M059J (cell line): Measurements from ENCODE around the gene ABHD3. TPM values are rescaled to one million over a fixed set of nuclear protein-coding genes. Genes with fewer than 3 reads are reported as not detected.
A peak's percentile ranks its signal among the peaks of the same experiment; 100 is the strongest.
"Not testable (repeated sequence)": the region's sequence is repeated elsewhere in the genome, so short reads cannot be mapped to it uniquely, and the experiment has no call there.

Experiments
- DNase-seq: peaks from one replicate; pipeline ENCODE4 v3.0.0-alpha.2; 2012; ENCODE audit warnings: low read depth
- total RNA-seq: library from RNA; depleted of rRNA; stranded (reverse); fragments of >200 nt; shearing (Covaris generic); gene quantifications from 2 replicates; pipeline ENCODE4 v1.2.3, GENCODE V29; 2014; rRNA removed

Gene ABHD3
- total RNA-seq, 1 experiment from 2014 or later, result 45.6 TPM

DNA sequence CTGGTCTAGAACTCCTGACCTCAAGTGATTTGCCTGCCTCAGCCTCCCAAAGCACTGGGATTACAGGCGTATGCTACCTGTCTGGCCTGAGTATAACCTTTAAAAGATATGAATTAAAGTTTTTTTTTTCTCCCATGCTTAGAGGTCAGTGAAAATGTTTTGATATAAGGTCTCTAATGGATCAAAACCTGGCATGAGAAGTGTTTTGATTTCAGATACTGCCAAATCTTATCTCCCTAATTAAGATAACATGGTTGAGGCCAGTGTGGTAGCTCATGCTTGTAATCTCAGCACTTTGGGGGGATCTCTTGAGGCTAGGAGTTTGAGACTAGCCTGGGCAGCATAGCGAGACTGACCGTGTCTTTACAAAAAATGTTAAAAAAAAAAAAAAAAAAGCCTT, 51.2 kb downstream of the ABHD3 start:
- no peak for DNase-seq

DNA sequence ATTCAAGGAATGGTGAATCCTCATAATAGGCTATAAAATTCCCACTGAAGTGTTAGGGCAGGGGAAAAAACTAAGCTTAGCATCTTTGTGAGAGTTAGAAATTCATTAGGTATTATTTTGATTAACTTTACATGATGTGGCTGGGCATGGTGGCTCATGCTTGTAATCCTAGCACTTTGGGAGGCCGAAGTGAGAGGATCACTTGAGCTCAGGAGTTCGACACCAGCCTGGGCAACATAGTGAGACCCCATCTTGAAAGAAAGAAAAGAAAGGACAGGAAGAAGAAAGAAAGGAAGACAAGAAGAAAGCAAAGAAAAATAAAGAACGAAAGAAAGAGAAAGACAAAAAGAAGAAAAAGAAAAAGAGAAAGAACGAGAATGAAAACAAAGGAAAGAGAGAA, 52.5 kb downstream of the ABHD3 start:
- no peak for DNase-seq

DNA sequence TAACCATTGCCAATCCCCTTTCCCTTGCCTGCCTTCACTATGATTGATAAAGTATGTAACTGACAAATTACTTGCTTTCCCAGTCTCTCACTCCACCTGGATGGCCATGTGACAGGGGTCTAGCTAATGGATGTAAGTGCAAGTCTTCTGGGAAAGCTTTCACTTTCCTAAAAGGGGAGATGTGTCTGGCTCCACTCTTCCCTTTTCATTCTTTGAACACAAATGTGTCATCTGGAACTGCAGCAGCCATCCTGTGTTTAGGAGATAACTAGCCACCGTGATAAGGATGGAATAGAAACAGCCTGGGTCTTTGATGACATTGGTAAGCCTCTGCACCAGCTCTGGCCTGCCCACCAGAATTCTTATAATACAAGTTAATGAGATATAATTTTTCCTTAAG, 54.3 kb downstream of the ABHD3 start:
- DNase-seq, result no peak

GRCh38 chr18:21640375-21640774, 64.2 kb downstream of the ABHD3 start:
- DNase-seq, result not testable (repeated sequence)

DNA sequence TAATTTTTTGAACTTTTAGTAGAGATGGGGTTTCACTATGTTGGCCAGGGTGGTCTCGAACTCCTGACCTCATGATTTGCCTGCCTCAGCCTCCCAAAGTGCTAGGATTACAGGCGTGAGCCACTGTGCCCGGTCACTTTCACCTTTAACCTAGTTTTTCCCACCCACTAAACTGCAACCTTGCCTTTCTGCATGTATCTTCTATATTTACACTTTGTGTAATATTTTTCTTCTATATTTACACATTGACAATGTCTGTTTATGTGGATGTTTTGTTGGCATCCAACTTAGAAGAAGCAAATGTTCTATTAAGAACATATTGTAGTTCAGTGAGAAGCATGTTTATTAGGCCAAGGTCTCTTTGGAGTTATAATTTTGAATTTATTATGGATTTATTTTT, 65.8 kb downstream of the ABHD3 start:
- DNase-seq, result no peak

- peak; percentile 5 for DNase-seq
These were observed 67.8 kb downstream of the ABHD3 start for GRCh38 chr18:21636769-21637168.

GRCh38 chr18:21634588-21635199, 69.9 kb downstream of the ABHD3 start:
- DNase-seq, result no peak

DNA sequence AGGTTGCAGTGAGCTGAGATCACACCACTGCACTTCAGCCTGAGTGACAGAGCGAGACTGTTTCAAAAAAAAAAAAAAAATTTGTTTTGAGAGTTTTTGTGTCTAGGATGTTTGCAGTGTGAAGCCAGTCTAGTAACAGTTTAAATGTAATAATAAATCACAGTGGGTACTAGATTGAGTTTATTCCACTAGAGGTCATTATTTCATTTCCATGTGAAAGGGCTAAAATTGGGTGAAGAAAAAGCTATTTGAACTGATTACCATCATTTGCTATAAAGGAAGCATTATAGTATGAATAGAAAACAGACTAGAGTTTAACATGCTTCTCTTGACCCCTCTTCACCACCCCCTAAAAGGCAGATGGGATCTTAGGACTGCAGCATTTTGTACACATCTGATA, 72.2 kb downstream of the ABHD3 start:
- DNase-seq, result peak; percentile 13

- no peak for DNase-seq
These were observed 75.3 kb downstream of the ABHD3 start for GRCh38 chr18:21629089-21629832.

DNA sequence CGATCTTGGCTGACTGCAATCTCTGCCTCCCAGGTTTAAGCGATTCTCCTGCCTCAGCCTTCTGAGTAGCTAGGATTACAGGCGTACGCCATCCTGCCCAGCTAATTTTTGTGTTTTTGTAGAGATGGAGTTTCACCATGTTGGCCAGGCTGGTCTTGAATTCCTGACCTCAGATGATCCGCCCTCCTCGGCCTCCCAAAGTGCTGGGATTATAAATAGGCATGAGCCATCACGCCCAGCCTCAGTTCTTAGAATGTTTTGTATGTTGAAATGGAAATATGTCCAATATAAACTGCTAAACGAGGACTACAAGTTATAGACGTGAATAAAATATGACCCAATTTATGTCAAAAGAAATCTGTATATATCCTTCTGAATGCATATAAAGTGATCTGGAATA, 82.9 kb downstream of the ABHD3 start:
- not testable (repeated sequence) for DNase-seq

GRCh38 chr18:21612125-21613039, 92.2 kb downstream of the ABHD3 start, which contains the start of gene SNRPD1:
SNRPD1 (plus strand) TSS chr18:21612314; CDS start chr18:21612430, 116 bp downstream.
- peak; percentile 91 for DNase-seq

DNA sequence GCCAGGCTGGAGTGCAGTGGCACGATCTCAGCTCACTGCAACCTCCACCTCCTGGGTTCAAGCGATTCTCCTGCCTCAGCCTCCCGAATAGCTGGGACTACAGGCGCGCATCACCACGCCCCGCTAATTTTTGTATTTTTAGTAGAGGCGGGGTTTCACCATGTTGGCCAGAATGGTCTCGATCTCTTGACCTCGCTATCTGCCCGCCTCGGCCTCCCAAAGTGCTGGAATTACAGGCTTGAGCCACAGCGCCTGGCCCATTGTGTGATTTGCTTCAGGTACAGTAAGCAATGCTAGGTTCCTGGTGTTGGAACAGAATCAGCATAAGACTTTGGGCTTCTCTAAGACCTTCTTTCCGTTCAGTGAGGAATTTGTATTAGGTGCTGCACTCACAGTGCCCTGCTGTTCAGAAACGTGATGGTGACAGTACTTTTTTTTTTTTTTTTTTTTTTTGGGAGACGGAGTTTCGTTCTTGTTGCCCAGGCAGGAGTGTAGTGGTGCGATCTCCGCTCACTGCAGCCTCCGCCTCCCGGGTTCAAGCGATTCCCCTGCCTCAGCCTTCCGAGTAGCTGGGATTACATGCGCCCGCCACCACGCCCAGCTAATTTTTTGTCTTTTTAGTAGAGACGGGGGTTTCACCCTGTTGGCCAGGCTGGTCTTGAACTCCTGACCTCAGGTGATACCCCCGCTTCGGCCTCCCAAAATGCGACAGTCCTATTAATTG, 93.0 kb downstream of the ABHD3 start:
- peak; percentile 8 for DNase-seq

- no peak for DNase-seq
These were observed 99.4 kb downstream of the ABHD3 start for GRCh38 chr18:21605213-21605612.

GRCh38 chr18:21604671-21605070, 99.9 kb downstream of the ABHD3 start:
- DNase-seq, result no peak

DNA sequence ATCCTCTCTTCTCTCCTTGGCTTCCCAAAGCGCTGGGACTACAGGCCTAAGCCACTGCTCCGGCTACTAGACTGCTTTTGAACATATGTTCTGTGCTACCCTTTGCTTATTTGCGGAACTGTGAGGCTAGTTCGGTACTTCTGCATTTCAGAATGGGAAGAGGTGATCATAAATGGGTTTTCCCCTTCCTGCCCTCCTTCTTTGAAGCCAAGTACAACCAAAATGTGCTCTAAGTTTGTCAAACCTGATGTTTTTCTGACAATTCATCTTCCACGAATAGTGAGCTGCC, 102.3 kb downstream of the ABHD3 start:
- DNase-seq, result no peak

Other genes starting within 250 kb of the ABHD3 start
- 10.7 and 15.0 TPM in 2 replicates for gene ESCO1, start 104.1 kb downstream of the ABHD3 start, total RNA-seq
- 21.4 and 69.3 TPM in 2 replicates for gene SNRPD1, start 92.5 kb downstream of the ABHD3 start, total RNA-seq
- 26.5 and 39.6 TPM in 2 replicates for gene MIB1, start 36.0 kb upstream of the ABHD3 start, total RNA-seq